Keratinocyte (primary cell): ENCODE results near the gene SRA1. TPM values are rescaled to one million over a fixed set of nuclear protein-coding genes. Genes with fewer than 3 reads are reported as not detected.

Source experiments
- DNase-seq: peaks from one replicate; pipeline ENCODE4 v3.0.0-alpha.2; 2011; ENCODE audit warnings: low read depth, missing footprints, low spot score
- FAIRE-seq: peaks from 2 replicates; lab custom pipeline; 2011; peaks lifted over from hg19 to GRCh38; lab: Jason Lieb, UNC
- H2AFZ ChIP-seq: 2 replicates; pipeline ENCODE4 v1.6.0; 2012; ENCODE audit warnings: low read length, control low read depth, inconsistent platforms; ENCODE audit not compliant: control insufficient read depth
- H3K27ac ChIP-seq: 2 replicates; pipeline ENCODE4 v1.5.1; 2011; ENCODE audit warnings: low read length; ENCODE audit not compliant: control insufficient read depth, insufficient read depth
- H3K27me3 ChIP-seq: 3 replicates; pipeline ENCODE4 v1.6.0; 2011; ENCODE audit warnings: low read length; ENCODE audit not compliant: control insufficient read depth, insufficient read depth; ENCODE audit errors: extremely low read depth
- H3K36me3 ChIP-seq, 2 experiments: 2 replicates in 1 of 2; 3 replicates in 1 of 2; pipeline ENCODE4 v1.5.1; 2011; ENCODE audit warnings: low read length in 2 of 2, mild to moderate bottlenecking in 1 of 2; ENCODE audit not compliant: control insufficient read depth in 2 of 2, insufficient read depth in 2 of 2; ENCODE audit errors: extremely low read depth in 1 of 2
- H3K4me1 ChIP-seq: 3 replicates; pipeline ENCODE4 v1.5.1; 2011; ENCODE audit warnings: low read length; ENCODE audit not compliant: control insufficient read depth, insufficient read depth; ENCODE audit errors: extremely low read depth
- H3K4me2 ChIP-seq: 3 replicates; pipeline ENCODE4 v1.6.0; 2011; ENCODE audit warnings: low read depth, low read length; ENCODE audit not compliant: control insufficient read depth, insufficient read depth; ENCODE audit errors: extremely low read depth
- H3K4me3 ChIP-seq, 3 experiments: fragments of 200-600 bp in 1 of 3; sonication (generic) in 1 of 3; 2 replicates in 2 of 3; 3 replicates in 1 of 3; pipeline ENCODE4 v1.5.1; 2011 to 2016; ENCODE audit warnings: low read length in 3 of 3, mild to moderate bottlenecking in 3 of 3, control low read depth in 2 of 3, inconsistent platforms in 1 of 3, low read depth in 1 of 3, mixed read lengths in 1 of 3, mixed run types in 1 of 3, moderate library complexity in 1 of 3; ENCODE audit not compliant: control insufficient read depth in 2 of 3, insufficient read depth in 2 of 3; ENCODE audit errors: extremely low read depth in 1 of 3
- H3K79me2 ChIP-seq: 2 replicates; pipeline ENCODE4 v1.6.0; 2012; ENCODE audit warnings: low read length; ENCODE audit not compliant: control insufficient read depth, insufficient read depth
- H3K9ac ChIP-seq: 3 replicates; pipeline ENCODE4 v1.6.0; 2011; ENCODE audit warnings: low read length; ENCODE audit not compliant: control insufficient read depth, insufficient read depth; ENCODE audit errors: extremely low read depth
- H3K9me1 ChIP-seq: 3 replicates; pipeline ENCODE4 v1.6.0; 2011; ENCODE audit warnings: low read length; ENCODE audit not compliant: control insufficient read depth, insufficient read depth; ENCODE audit errors: extremely low read depth
- H3K9me3 ChIP-seq: 2 replicates; pipeline ENCODE4 v1.5.1; 2012; ENCODE audit warnings: low read depth, low read length; ENCODE audit not compliant: control insufficient read depth
- H4K20me1 ChIP-seq: 3 replicates; pipeline ENCODE4 v1.6.0; 2011; ENCODE audit warnings: low read length; ENCODE audit not compliant: control insufficient read depth, insufficient read depth; ENCODE audit errors: extremely low read depth
- EZH2 ChIP-seq: IDR thresholded peaks from one replicate; pipeline ENCODE4 v1.6.1; 2012; ENCODE audit warnings: inconsistent platforms, mild to moderate bottlenecking, low read length, moderate library complexity
- dilution Hi-C: fragments of 300-500 bp; cut with MboI; formaldehyde crosslinking; loops from one replicate; pipeline ENCODE4 v1.7.0; 2020; ENCODE audit warnings: low sequenced_read_pairs; ENCODE audit not compliant: extremely low pct_ligation_motif_present
- polyA plus RNA-seq, 5 experiments: library from polyadenylated mRNA; depleted of rRNA in 3 of 5; stranded (reverse) in 3 of 5; stranded (forward) in 1 of 5; unstranded in 1 of 5; fragments of >200 nt; gene quantifications; 1 replicate in 1 of 5; 2 replicates in 3 of 5; 3 replicates in 1 of 5; pipeline versions ENCODE4 v1.2.1 to v1.2.3, GENCODE V29; 2011 to 2012; ENCODE audit warnings: missing spikeins in 2 of 5, low read depth in 1 of 5, low replicate concordance in 1 of 5
- TF ChIP-seq, protein P1 (sequence below), 3 experiments: IDR thresholded peaks in 1 of 3; conservative IDR thresholded peaks in 1 of 3; optimal IDR thresholded peaks in 1 of 3; 2 replicates in 2 of 3; 3 replicates in 1 of 3; pipeline versions ENCODE3 to v1.5.1; 2011; ENCODE audit warnings: low read length in 3 of 3, mild to moderate bottlenecking in 3 of 3, moderate library complexity in 2 of 3, control low read depth in 1 of 3, inconsistent platforms in 1 of 3; ENCODE audit not compliant: insufficient read depth in 2 of 3; ENCODE audit errors: extremely low read depth in 1 of 3

Gene SRA1
- polyA plus RNA-seq, 1 donor (not counting 4 experiments of a cell fraction or from before 2014, with no cell fraction given), result 32.4 TPM

GRCh38 chr5:140551872-140552271 is 5.4 kb downstream of the SRA1 start:
- Histone ChIP-seq H3K9ac (no peak overlapping the region), H2AFZ (no peak overlapping the region), H3K27me3 (no peaks in the 10 kb centered on the region), H3K9me1 (peaks cover 3% of the 10 kb centered on the region), H3K4me3 (no peak overlapping the region), H3K36me3 (peaks cover 22 to 24% of the 10 kb centered on the region in 2 experiments), H4K20me1 (no peaks in the 10 kb centered on the region), H3K9me3 (no peaks in the 10 kb centered on the region), H3K4me1 (peaks cover 37% of the 10 kb centered on the region), H3K4me2 (no peak overlapping the region), H3K27ac (no peak overlapping the region), H3K79me2 (peaks cover 43% of the 10 kb centered on the region)
- DNase-seq (no peak), FAIRE-seq (no peak)
- dilution Hi-C loops, result no loop called here
- no peak for TF ChIP-seq EZH2
- TF ChIP-seq, protein P1, sequence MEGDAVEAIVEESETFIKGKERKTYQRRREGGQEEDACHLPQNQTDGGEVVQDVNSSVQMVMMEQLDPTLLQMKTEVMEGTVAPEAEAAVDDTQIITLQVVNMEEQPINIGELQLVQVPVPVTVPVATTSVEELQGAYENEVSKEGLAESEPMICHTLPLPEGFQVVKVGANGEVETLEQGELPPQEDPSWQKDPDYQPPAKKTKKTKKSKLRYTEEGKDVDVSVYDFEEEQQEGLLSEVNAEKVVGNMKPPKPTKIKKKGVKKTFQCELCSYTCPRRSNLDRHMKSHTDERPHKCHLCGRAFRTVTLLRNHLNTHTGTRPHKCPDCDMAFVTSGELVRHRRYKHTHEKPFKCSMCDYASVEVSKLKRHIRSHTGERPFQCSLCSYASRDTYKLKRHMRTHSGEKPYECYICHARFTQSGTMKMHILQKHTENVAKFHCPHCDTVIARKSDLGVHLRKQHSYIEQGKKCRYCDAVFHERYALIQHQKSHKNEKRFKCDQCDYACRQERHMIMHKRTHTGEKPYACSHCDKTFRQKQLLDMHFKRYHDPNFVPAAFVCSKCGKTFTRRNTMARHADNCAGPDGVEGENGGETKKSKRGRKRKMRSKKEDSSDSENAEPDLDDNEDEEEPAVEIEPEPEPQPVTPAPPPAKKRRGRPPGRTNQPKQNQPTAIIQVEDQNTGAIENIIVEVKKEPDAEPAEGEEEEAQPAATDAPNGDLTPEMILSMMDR (optimal IDR thresholded peaks at IDR 0.05 in 1 of 3, IDR thresholded peaks at IDR 0.05 in 1 of 3, conservative IDR thresholded peaks at IDR 0.05 in 1 of 3; ENCODE audit: extremely low read depth in 1 of 3, insufficient read depth in 2 of 3, low read length in 3 of 3), result no peak

DNA sequence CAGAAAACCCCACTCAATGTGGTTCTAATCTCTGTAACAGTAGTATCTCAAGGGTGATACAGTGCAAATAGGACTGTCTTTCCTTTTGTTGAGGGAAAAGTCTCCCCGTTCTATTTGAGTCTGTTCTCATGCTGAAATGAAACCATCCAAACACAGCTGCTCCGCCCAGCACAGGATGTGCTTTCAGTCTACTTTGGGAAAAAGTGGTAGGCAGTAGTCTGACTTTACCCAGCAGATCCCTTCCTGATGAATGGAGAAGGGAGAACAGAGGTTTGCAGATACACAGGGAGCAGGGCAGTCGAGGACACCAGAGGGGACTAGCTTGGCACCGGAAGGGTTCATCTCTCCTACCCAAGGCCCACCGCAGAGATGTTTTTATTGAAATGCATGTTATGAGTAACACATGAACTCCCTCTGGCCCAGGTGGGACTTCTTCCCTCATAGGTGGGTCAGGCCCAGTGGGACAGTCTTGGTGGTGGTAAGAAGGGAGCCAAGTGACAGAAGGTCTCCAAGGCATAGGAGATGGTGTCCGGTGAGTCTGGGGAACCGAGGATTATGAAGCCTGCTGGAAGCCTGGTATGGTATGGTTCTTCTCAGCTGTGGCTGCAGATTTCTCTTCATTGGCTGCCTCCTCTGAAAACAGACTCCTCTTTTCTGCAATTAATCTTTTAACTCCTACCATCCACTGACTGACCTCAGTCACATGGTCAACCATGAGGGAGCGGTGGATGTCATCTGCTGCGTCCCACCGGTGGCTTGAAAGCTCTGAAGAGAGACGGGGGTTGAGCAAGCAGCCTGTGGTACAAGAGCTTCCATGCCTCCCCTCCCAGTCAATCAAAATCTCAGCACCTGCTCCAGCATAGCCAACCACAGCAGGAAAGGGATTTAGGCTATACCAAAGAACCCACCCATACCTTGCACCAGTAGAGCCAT is 6.9 kb downstream of the SRA1 start:
- Histone ChIP-seq H3K27ac (no peak overlapping the region), H3K79me2 (peaks cover 28% of the 10 kb centered on the region), H3K4me1 (peaks cover 29% of the 10 kb centered on the region)

More for the DNA sequence above, 6.9 kb downstream of the SRA1 start:
- peaks cover 22 to 24% of the 10 kb centered on the region in 2 experiments for H3K36me3 ChIP-seq
- H3K4me2 ChIP-seq, result no peak overlapping the region
- H3K27me3 ChIP-seq, result no peaks in the 10 kb centered on the region
- peaks cover 3% of the 10 kb centered on the region for H3K9me1 ChIP-seq
- no peak overlapping the region for H3K9ac ChIP-seq
- no peak for FAIRE-seq
- H3K9me3 ChIP-seq, result no peaks in the 10 kb centered on the region
- TF ChIP-seq EZH2, result no peak
- TF ChIP-seq, protein P1 (optimal IDR thresholded peaks at IDR 0.05 in 1 of 3, IDR thresholded peaks at IDR 0.05 in 1 of 3, conservative IDR thresholded peaks at IDR 0.05 in 1 of 3; ENCODE audit: extremely low read depth in 1 of 3, insufficient read depth in 2 of 3, low read length in 3 of 3), result no peak
- no peak overlapping the region for H2AFZ ChIP-seq
- DNase-seq, result no peak
- H3K4me3 ChIP-seq, result no peak overlapping the region
- H4K20me1 ChIP-seq, result no peaks in the 10 kb centered on the region
- dilution Hi-C loops, result no loop called here
